ENCODE data around the gene DMD.

Gene DMD

DNA sequence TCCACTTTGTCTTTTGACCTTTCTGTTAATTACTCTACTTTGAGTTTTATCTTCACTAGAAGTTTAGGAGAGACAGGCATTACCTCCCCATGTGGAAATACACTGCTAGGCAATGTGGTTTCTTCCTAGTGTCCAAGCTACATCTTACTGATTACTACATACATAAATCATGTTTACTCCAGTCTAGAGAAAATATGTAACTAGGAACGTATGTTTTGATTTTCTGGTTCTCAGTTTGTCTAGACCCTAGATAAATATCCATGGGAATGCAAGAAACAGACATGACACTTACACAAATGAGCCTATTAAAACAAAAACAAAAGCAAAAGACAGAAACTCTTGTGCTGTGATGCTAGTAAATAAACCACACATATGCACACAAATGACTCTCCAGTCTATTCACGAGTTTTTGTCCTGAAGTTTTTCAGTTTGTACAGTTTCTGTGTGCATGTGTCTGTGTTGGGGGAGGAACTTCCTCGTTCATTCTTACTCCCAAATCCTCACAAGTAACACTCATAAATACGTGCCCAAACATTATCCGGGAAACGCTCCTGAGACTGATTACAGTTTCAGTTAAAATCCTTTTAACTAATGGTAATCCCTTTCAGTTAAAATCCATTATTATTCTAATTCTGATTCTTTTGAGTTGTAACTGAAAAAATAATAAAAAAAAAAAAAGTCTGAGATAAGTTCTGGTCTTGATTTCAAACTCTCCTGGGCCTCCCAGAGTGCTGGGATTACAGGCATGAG lies 1856.0 kb downstream of the DMD start:
- ATAC-seq (replicated peaks) = no peak
- no peak for DNase-seq
- Mint-ChIP-seq H3K4me3 (no peak overlapping the region), H3K27me3 (peaks cover 6 to 8% of the 10 kb centered on the region in 2 donors), H3K27ac (no peak overlapping the region), H3K4me1 (no peaks in the 10 kb centered on the region), H3K36me3 (no peaks in the 10 kb centered on the region), H3K9me3 (no peaks in the 10 kb centered on the region)

- H3K4me1 Mint-ChIP-seq = no peaks in the 10 kb centered on the region
- peaks cover 6 to 8% of the 10 kb centered on the region in 2 donors for H3K27me3 Mint-ChIP-seq
- no peak overlapping the region for H3K4me3 Mint-ChIP-seq
- H3K36me3 Mint-ChIP-seq = no peaks in the 10 kb centered on the region
- H3K27ac Mint-ChIP-seq = no peak overlapping the region
- no peaks in the 10 kb centered on the region for H3K9me3 Mint-ChIP-seq
- ATAC-seq (replicated peaks) = no peak
- no peak for DNase-seq
These were observed 1858.3 kb downstream of the DMD start for GRCh38 chrX:31353095-31353494.

GRCh38 chrX:31350808-31351074 lies 1860.6 kb downstream of the DMD start:
- H3K27ac Mint-ChIP-seq = no peak overlapping the region
- no peaks in the 10 kb centered on the region for H3K36me3 Mint-ChIP-seq
- H3K4me1 Mint-ChIP-seq = no peaks in the 10 kb centered on the region
- DNase-seq (no peak), ATAC-seq (replicated peaks) (no peak)
- peaks cover 0 to 6% of the 10 kb centered on the region in 2 donors for H3K27me3 Mint-ChIP-seq
- no peaks in the 10 kb centered on the region for H3K9me3 Mint-ChIP-seq
- no peak overlapping the region for H3K4me3 Mint-ChIP-seq

GRCh38 chrX:31349515-31349914 lies 1861.8 kb downstream of the DMD start:
- Mint-ChIP-seq H3K4me3 (no peak overlapping the region), H3K36me3 (no peaks in the 10 kb centered on the region), H3K9me3 (no peaks in the 10 kb centered on the region), H3K4me1 (no peaks in the 10 kb centered on the region), H3K27me3 (peaks cover 0 to 6% of the 10 kb centered on the region in 2 donors), H3K27ac (no peak overlapping the region)
- DNase-seq (no peak), ATAC-seq (replicated peaks) (no peak)

GRCh38 chrX:31340587-31340986 lies 1870.8 kb downstream of the DMD start:
- Mint-ChIP-seq H3K4me1 (no peaks in the 10 kb centered on the region), H3K4me3 (no peak overlapping the region), H3K9me3 (no peaks in the 10 kb centered on the region), H3K27me3 (no peaks in the 10 kb centered on the region), H3K27ac (no peak overlapping the region), H3K36me3 (no peaks in the 10 kb centered on the region)
- ATAC-seq (replicated peaks) = no peak
- DNase-seq = no peak

DNA sequence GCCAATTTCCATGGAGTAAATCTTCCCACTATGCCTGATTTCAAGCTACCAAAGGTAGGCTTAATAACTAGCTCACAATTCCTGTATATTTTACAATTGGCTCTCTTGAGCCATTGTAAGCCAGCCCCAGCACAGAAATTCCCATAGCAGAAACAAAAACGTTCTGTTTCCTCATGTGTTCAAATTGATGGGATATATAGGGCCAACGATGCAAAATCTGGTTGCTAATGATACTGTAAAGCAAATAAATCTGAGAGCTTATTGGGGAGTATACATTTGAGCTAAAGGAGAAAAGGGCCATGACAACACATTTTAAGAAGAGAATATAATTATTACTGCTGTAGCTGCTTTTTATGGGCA lies 1872.4 kb downstream of the DMD start:
- DNase-seq = no peak
- no peak for ATAC-seq (replicated peaks)
- Mint-ChIP-seq H3K4me3 (no peak overlapping the region), H3K36me3 (no peaks in the 10 kb centered on the region), H3K4me1 (no peaks in the 10 kb centered on the region), H3K9me3 (no peaks in the 10 kb centered on the region), H3K27me3 (no peaks in the 10 kb centered on the region), H3K27ac (no peak overlapping the region)

DNA sequence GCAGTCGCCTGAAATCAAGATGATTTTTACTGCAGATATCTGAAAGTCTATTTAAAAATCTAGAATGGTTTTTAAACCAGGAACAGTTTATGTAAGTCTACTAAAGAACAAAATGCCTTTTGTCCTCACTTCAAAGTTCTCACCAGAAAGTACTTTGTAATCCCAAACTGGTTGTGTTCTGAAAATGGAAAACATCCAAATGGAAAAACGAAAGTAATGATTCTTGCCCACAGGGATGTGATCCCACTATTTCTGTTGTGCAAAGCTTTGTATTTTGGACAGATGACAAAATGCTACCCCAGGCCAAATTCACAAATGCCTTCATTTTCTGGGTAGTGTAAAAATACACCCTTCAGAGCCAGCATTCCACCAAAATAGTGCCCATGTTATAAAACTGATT lies 1874.0 kb downstream of the DMD start:
- Mint-ChIP-seq H3K9me3 (no peaks in the 10 kb centered on the region), H3K27me3 (no peaks in the 10 kb centered on the region), H3K27ac (no peak overlapping the region), H3K36me3 (no peaks in the 10 kb centered on the region), H3K4me1 (no peaks in the 10 kb centered on the region), H3K4me3 (no peak overlapping the region)
- DNase-seq (no peak), ATAC-seq (replicated peaks) (no peak)

- ATAC-seq (replicated peaks) (no peak), DNase-seq (no peak)
- no peaks in the 10 kb centered on the region for H3K36me3 Mint-ChIP-seq
- no peak overlapping the region for H3K27ac Mint-ChIP-seq
- no peak overlapping the region for H3K4me3 Mint-ChIP-seq
- no peaks in the 10 kb centered on the region for H3K27me3 Mint-ChIP-seq
- H3K9me3 Mint-ChIP-seq = no peaks in the 10 kb centered on the region
- H3K4me1 Mint-ChIP-seq = no peaks in the 10 kb centered on the region
These were observed 1874.9 kb downstream of the DMD start for GRCh38 chrX:31336419-31336818.

GRCh38 chrX:31334997-31335396 lies 1876.4 kb downstream of the DMD start:
- H3K36me3 Mint-ChIP-seq = no peaks in the 10 kb centered on the region
- no peaks in the 10 kb centered on the region for H3K9me3 Mint-ChIP-seq
- no peak for ATAC-seq (replicated peaks)
- no peak overlapping the region for H3K27ac Mint-ChIP-seq
- no peak for DNase-seq
- H3K27me3 Mint-ChIP-seq = no peaks in the 10 kb centered on the region
- H3K4me1 Mint-ChIP-seq = no peaks in the 10 kb centered on the region
- H3K4me3 Mint-ChIP-seq = no peak overlapping the region

DNA sequence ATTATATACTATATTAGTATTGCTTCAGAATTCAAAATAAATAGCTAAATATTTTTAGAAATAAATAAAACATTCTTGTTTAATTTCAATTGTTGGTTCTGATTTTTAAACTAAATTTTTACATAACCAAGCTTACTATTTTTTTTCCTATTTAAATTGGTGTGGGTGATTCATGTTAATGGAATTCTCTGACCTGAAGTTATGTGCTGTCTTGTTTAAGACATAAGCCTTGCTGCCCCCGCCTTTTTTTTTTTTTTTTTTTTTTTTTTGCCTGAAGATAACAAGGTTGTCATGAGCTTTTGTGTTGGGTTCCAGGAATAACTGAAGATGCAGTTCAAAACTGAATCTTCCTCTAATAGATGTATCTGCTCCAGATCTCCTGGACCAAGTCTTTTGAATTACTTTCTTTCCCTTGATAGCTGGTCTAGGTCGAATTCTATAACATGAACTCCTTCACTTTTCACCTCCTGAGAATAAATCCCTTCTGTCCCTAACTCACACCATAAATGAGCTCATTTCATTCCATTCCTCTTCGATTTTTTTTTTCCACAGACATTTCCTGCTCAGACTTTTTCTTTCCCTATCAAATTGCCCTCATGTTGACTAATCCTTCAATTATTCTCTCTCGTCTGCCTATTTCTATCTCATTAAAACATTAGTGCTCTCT lies 1878.1 kb downstream of the DMD start:
- Mint-ChIP-seq H3K27me3 (no peaks in the 10 kb centered on the region), H3K4me1 (no peaks in the 10 kb centered on the region), H3K4me3 (no peak overlapping the region), H3K27ac (no peak overlapping the region), H3K9me3 (no peaks in the 10 kb centered on the region), H3K36me3 (no peaks in the 10 kb centered on the region)
- ATAC-seq (replicated peaks) (no peak), DNase-seq (no peak)

DNA sequence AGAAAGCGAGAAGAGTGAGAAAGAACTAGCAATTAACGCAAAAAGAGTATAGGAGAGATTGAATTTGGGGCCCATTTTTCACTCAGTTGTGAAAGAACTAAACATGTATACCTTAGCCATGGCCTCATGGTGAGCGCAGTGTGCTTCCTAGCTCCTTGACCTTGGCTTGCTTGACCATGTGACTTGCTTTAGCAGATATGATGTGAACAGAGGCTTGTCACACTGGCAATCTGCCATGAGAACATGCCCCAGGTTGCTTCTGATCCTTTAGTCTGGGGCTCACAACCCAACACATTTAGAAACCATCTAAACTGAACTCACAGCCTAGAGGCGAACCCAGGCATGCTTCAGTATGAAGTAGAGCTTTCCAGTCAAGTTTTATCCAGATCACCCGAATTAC lies 1879.4 kb downstream of the DMD start:
- no peaks in the 10 kb centered on the region for H3K36me3 Mint-ChIP-seq
- DNase-seq (no peak), ATAC-seq (replicated peaks) (no peak)
- no peaks in the 10 kb centered on the region for H3K4me1 Mint-ChIP-seq
- H3K27me3 Mint-ChIP-seq = no peaks in the 10 kb centered on the region
- H3K9me3 Mint-ChIP-seq = no peaks in the 10 kb centered on the region
- H3K4me3 Mint-ChIP-seq = no peak overlapping the region
- no peak overlapping the region for H3K27ac Mint-ChIP-seq

DNA sequence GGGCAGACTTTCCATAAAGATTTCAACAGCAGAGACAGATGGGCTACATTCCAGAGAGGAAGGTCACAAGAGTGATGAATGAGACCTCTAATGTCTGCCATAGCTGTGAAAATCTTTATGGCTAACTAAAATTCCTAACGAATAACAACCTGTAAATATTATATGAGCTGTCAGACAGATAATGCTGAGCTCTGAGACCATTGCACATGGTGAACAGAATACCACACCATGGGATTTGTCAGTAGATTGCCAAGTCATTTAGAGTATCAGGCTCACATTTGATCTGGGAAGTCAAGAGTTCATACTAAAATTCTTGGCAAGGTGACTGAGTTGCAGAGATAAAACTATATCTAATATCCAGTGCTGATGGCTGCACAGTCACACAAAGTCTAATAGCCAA lies 1880.3 kb downstream of the DMD start:
- H3K4me1 Mint-ChIP-seq = no peaks in the 10 kb centered on the region
- no peaks in the 10 kb centered on the region for H3K9me3 Mint-ChIP-seq
- DNase-seq (no peak), ATAC-seq (replicated peaks) (no peak)
- H3K4me3 Mint-ChIP-seq = no peak overlapping the region
- no peak overlapping the region for H3K27ac Mint-ChIP-seq
- no peaks in the 10 kb centered on the region for H3K36me3 Mint-ChIP-seq
- H3K27me3 Mint-ChIP-seq = no peaks in the 10 kb centered on the region

DNA sequence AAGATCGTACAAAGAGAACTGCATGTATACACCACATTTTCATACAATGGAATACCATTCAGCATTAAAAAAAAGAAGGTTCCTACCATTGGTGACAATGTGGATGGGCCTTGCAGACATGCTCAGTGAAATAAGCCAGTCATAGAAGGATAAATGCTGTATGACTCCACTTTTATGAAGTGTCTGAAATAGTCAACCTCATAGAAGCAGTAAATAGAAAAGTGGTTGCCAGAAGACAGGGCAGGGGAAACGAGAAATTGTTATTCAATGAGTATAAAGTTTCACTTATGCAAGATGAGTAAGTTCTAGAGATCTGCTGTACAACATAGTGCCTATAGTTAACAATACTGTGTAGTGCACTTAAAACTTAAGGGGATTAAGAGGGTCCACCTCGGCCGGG lies 1882.1 kb downstream of the DMD start:
- Mint-ChIP-seq H3K27me3 (peaks cover 0 to 4% of the 10 kb centered on the region in 2 donors), H3K9me3 (no peaks in the 10 kb centered on the region), H3K4me1 (no peaks in the 10 kb centered on the region), H3K4me3 (no peak overlapping the region), H3K36me3 (no peaks in the 10 kb centered on the region), H3K27ac (no peak overlapping the region)
- peak in 1 of 2 donors; percentile 20 for ATAC-seq (replicated peaks)
- DNase-seq = no peak

DNA sequence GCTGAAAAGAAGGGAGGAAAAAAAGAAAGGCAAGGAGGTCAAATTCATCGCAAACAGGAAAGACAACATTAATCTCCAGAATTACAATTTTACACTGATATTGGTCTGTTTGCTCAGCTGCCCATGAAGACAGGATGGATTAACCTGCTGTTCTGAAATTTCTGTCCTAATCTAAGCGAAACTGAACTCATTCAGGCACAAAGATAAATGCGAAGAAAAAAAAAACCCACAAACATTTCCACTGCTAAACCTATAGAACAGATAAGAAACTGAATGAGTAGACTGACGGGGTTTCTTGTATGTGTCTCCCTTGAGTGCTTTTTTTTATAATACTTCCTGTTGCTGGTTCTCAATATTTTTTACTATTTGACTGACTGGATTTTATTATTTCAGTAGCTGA lies 1887.7 kb downstream of the DMD start:
- no peak overlapping the region for H3K27ac Mint-ChIP-seq
- peak in 1 of 2 donors; percentile 46 for ATAC-seq (replicated peaks)
- no peaks in the 10 kb centered on the region for H3K9me3 Mint-ChIP-seq
- peaks cover 0 to 3% of the 10 kb centered on the region in 2 donors for H3K4me1 Mint-ChIP-seq
- DNase-seq = no peak
- no peaks in the 10 kb centered on the region for H3K36me3 Mint-ChIP-seq
- no peak overlapping the region for H3K4me3 Mint-ChIP-seq
- peaks cover 0 to 4% of the 10 kb centered on the region in 2 donors for H3K27me3 Mint-ChIP-seq

DNA sequence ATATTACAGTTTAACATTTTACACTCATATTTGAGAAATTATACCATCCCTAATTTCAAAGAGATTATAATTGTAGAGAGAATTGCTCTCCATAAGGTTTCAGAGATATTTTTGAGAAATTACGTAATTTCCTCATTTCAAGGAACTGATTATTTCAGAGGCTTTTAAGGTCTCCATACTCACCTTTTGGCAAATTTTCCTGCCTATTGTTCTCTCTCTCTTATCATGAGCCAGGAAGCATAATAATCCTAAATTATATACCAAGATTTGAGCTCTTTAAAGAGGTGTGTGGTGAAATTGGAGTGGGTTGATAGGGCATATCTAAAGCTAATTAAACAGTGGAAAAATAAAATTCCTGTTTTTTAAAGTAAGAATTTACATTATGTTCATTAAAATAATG lies 1890.6 kb downstream of the DMD start:
- H3K27ac Mint-ChIP-seq = no peak overlapping the region
- no peaks in the 10 kb centered on the region for H3K9me3 Mint-ChIP-seq
- ATAC-seq (replicated peaks) = no peak
- DNase-seq = no peak
- peaks cover 0 to 3% of the 10 kb centered on the region in 2 donors for H3K4me1 Mint-ChIP-seq
- peaks cover 0 to 12% of the 10 kb centered on the region in 2 donors for H3K27me3 Mint-ChIP-seq
- no peak overlapping the region for H3K4me3 Mint-ChIP-seq
- no peaks in the 10 kb centered on the region for H3K36me3 Mint-ChIP-seq

Measured in stimulated activated naive B cell treated with anti-CD40 and anti-IgM and Interleukin-4, amounts not matched to agents 10 μg/mL and 1 μg/mL and 100 μg/mL, for 72 hours (primary cell).